ENCODE results near the gene ZNF175.

The ZNF175 gene

GRCh38 chr19:51593969-51594773, 23.1 kb downstream of the ZNF175 start:
- H3K4me3 ChIP-seq (ENCODE audit: low read depth, low read length) = peak overlapping the region; percentile 89
- no peak for TF ChIP-seq CTCF (IDR thresholded peaks at IDR 0.05; ENCODE audit: low read depth, low read length)
- in situ Hi-C loops (cut with HindIII; ENCODE audit: low sequenced_read_pairs) = no loop called here
- DNase-seq (ENCODE audit: low read depth, low spot score) = peak; percentile 98

DNA sequence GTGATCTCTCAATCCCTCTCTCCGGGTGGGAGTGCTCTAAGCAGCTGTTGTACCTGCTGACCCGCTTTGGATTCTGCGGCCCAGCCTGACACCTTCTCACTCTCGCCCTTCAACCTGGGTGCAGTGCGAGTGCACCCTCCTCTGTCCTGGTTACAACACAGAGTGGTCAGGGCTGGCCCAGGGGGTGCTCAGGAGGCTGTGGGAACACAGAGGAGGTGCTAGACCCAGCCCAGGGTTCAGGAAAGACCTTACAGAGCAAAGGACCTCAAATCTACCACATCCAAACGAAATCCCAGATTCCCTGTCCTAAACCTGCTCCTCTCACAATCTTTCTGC, 23.7 kb downstream of the ZNF175 start:
- in situ Hi-C loops (cut with HindIII; ENCODE audit: low sequenced_read_pairs) = no loop called here
- no peak for TF ChIP-seq CTCF (IDR thresholded peaks at IDR 0.05; ENCODE audit: low read depth, low read length)
- no peak for DNase-seq (ENCODE audit: low read depth, low spot score)
- H3K4me3 ChIP-seq (ENCODE audit: low read depth, low read length) = peak overlapping the region; percentile 89

DNA sequence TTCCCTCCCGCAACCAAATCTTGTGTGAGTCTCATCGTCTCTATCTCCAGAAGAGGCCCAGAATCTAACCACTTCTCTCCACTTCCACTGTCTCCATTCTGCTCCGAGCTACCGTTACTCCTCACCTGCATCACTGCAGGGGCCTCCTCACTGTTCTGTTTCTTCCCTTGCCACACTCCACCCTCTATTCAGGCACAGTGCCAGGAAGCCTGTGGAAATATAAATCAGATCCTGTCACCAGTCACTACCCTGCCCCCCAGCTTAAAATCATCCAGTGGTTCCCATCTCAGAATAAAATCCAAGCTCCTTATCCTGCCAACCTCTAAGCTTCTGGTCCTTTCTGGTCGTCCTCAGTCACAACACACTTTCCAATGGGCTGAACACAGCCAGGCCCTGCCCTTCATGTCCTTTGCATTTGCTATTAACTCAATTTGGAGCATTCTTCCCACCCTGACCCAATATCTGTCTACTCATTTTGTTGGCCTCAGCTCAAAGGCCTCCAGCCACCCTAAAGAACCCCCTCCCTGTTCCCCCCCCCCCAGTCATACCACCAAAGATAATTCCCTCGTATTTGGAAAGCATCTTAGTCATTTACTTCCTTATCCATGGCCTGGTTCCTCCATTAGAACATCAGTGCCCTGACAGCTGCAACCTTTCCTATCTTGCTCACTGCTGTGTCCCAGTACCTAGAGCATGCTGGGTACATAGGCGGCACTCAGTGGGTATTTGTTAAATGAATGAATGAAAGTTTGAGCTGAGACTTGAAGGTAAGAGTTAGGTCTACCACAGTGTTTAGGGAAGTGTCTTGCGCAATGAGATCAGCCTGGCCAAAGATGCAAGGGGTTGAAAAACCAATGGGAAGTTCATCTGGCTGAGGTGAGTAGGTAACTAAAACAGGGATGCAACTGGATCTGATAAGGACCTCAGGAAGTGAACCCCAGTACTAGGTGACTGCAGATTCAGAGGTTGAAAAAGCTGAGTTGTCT, 24.4 kb downstream of the ZNF175 start:
- in situ Hi-C loops (cut with HindIII; ENCODE audit: low sequenced_read_pairs) = no loop called here
- DNase-seq (ENCODE audit: low read depth, low spot score) = no peak
- no peak overlapping the region for H3K4me3 ChIP-seq (ENCODE audit: low read depth, low read length)
- TF ChIP-seq CTCF (IDR thresholded peaks at IDR 0.05; ENCODE audit: low read depth, low read length) = no peak

- in situ Hi-C loops (cut with HindIII; ENCODE audit: low sequenced_read_pairs) = no loop called here
- H3K4me3 ChIP-seq (ENCODE audit: low read depth, low read length) = no peak overlapping the region
- no peak for TF ChIP-seq CTCF (IDR thresholded peaks at IDR 0.05; ENCODE audit: low read depth, low read length)
- DNase-seq (ENCODE audit: low read depth, low spot score) = no peak
Measured at GRCh38 chr19:51598159-51598915, 27.3 kb downstream of the ZNF175 start.

- DNase-seq (ENCODE audit: low read depth, low spot score) = no peak
- in situ Hi-C loops (cut with HindIII; ENCODE audit: low sequenced_read_pairs) = no loop called here
- no peak overlapping the region for H3K4me3 ChIP-seq (ENCODE audit: low read depth, low read length)
- TF ChIP-seq CTCF (IDR thresholded peaks at IDR 0.05; ENCODE audit: low read depth, low read length) = no peak
Measured at GRCh38 chr19:51599084-51599483, 28.0 kb downstream of the ZNF175 start.

DNA sequence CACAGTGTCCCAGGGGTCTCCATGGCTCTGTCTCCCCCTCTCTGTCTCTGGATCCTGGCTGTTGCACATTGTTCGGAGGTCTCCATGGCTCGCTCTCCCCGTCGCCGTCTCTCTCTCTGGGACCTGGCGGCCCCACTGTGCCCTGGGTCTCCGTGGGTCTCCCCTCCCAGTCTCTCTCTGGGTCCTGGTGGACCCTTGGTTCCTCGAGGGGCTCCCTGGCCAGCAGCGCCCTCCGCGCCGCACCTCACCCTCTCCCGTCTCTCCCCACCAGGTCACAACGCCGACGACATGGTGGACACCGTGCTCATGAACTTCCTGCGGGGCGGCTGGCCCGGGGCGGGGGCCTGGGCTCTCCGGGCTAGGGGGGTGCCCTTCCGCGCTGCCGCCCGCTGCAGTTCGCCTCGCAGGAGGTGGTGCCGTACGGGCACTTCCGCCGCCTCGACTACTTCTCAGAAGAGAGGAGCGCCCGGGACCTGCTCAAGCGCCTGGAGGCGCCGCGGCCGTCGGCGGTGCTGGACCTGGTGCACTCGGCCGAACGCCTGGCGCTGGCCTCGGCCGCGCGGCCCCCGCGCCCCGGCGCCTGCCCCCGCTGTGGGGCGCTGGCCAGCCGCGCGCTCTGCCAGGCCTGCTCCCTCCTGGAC, 30.0 kb downstream of the ZNF175 start:
- in situ Hi-C loops (cut with HindIII; ENCODE audit: low sequenced_read_pairs) = no loop called here
- DNase-seq (ENCODE audit: low read depth, low spot score) = no peak
- H3K4me3 ChIP-seq (ENCODE audit: low read depth, low read length) = no peak overlapping the region
- TF ChIP-seq CTCF (IDR thresholded peaks at IDR 0.05; ENCODE audit: low read depth, low read length) = no peak
